Fibroblast of mammary gland (primary cell): ENCODE results near the gene AUTS2.

ENCODE experiments used
- DNase-seq: peaks from one replicate; pipeline ENCODE4 v3.0.0-alpha.2; 2010; ENCODE audit warnings: low read depth
- H3K4me3 ChIP-seq: 2 replicates; pipeline ENCODE4 v1.5.1; 2011; ENCODE audit warnings: low read depth, mild to moderate bottlenecking, low read length, moderate library complexity; ENCODE audit not compliant: control insufficient read depth
- TF ChIP-seq, protein P1 (sequence below): conservative IDR thresholded peaks from 2 replicates; pipeline ENCODE4 v1.5.1; 2011; ENCODE audit warnings: low read depth, low read length, inconsistent platforms; ENCODE audit not compliant: control insufficient read depth, insufficient read depth

The AUTS2 gene

DNA sequence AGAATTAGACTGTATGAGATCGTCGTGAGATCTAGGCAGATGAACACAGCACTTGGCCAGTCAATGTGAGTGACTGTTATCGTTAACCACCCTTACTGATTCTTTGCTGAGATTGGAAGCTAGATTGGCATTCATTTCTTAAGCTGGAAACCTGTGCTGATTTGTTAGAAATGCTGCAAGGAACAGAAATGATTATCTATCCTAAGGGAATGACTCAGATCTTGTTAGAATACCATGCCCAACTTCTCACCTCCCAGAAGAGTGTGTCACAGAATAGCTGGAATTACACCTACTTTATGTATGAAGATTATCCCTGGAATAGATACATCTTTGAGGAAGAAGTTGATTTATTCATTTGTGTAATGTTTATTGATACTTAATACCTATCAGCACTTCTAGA, 275.2 kb downstream of the AUTS2 start:
- TF ChIP-seq, protein P1, sequence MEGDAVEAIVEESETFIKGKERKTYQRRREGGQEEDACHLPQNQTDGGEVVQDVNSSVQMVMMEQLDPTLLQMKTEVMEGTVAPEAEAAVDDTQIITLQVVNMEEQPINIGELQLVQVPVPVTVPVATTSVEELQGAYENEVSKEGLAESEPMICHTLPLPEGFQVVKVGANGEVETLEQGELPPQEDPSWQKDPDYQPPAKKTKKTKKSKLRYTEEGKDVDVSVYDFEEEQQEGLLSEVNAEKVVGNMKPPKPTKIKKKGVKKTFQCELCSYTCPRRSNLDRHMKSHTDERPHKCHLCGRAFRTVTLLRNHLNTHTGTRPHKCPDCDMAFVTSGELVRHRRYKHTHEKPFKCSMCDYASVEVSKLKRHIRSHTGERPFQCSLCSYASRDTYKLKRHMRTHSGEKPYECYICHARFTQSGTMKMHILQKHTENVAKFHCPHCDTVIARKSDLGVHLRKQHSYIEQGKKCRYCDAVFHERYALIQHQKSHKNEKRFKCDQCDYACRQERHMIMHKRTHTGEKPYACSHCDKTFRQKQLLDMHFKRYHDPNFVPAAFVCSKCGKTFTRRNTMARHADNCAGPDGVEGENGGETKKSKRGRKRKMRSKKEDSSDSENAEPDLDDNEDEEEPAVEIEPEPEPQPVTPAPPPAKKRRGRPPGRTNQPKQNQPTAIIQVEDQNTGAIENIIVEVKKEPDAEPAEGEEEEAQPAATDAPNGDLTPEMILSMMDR = no peak
- peak; percentile 28 for DNase-seq
- H3K4me3 ChIP-seq = no peak overlapping the region

DNA sequence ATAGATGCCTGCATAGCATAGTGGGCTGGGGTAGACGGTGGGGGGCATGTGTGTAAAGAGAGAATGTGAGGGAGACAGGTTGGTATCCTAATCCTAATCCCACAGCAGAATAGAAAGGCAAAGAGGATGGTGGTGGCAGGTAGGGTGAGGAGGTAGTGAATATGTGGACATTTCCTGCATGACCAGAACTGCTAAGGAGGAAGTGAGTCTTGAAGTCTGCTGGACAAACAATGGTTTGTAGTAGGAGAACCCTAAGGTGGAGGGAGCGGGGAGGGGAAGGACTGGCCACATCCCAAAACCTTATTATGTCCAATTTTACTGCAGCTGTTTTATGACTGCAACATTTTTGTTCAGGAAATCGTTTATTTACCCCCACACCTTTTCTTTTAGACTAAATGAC, 279.7 kb downstream of the AUTS2 start:
- TF ChIP-seq, protein P1 = no peak
- no peak for DNase-seq
- no peak overlapping the region for H3K4me3 ChIP-seq

DNA sequence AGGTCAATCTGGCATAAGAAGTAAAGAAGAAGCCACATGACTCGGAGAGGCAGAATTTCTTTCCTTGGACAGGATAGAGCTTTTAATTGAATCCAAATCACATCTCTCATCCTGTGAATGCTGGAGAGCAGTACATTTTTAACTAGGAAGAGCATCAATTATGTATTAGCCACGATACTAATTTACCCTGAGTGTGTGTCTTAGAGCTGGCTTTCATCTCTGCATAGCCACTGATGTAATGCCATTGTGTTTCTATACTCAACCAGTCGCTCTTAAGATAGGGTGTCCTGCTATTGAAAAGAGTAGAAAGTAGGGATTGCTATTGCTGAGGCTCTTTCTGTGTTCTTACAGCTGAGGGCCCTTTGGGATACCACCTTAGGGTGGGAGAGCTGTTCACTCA, 280.3 kb downstream of the AUTS2 start:
- no peak for DNase-seq
- H3K4me3 ChIP-seq = no peak overlapping the region
- TF ChIP-seq, protein P1 = no peak

DNA sequence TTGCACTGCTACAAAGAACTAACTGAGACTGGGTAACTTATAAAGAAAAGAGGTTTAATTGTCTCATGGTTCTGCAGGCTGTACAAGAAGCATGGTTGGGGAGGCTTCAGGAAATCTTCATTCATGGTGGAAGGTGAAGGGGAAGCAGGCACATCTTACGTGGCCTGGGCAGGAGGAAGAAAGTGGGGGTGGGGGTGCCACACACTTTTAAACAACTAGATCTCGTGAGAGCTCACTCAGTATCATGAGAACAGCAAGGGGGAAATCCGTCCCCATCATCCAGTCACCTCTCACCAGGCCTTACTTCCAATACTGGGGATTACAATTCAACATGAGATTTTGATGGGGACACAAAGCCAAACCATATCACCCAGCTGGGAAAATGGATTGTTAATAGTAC, 281.7 kb downstream of the AUTS2 start:
- H3K4me3 ChIP-seq = no peak overlapping the region
- no peak for DNase-seq
- TF ChIP-seq, protein P1 = no peak

DNA sequence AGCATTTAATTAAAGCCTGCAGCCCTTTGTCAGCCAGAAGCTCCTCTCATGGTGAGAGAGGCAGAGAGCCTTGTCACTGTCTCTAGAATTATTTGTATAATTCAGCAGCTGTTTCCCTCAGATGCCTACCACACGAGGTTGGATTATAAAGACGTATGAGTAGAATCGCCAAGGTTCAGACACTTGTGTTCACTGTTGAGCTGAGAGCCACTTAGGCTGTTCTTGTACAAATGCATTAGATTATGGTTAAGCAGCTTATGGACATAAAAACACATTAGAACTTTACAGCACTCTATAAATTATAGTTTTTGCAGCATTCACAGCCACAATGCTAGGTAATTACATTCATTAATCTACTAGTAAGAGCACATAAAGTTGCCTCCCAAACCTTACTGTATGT, 282.6 kb downstream of the AUTS2 start:
- TF ChIP-seq, protein P1 = no peak
- no peak for DNase-seq
- no peak overlapping the region for H3K4me3 ChIP-seq

DNA sequence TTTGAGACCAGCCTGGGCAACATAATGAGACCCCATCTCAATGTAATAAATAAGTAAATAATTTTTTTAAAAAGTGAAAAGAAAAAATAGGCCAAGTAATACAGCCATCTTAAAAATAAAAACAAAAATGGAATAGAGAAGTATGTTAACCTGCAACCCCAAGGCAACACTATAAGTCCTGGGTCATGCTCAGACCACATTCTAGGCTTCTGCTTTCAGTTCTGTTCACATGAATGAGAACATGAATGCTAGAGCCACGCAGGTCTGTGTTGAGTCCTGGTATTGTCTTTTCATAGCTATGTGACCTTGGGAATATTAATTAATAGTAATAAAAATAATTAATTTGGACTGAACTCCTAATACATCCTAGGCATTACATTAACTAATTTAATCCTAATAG, 284.0 kb downstream of the AUTS2 start:
- TF ChIP-seq, protein P1 = no peak
- H3K4me3 ChIP-seq = no peak overlapping the region
- no peak for DNase-seq

DNA sequence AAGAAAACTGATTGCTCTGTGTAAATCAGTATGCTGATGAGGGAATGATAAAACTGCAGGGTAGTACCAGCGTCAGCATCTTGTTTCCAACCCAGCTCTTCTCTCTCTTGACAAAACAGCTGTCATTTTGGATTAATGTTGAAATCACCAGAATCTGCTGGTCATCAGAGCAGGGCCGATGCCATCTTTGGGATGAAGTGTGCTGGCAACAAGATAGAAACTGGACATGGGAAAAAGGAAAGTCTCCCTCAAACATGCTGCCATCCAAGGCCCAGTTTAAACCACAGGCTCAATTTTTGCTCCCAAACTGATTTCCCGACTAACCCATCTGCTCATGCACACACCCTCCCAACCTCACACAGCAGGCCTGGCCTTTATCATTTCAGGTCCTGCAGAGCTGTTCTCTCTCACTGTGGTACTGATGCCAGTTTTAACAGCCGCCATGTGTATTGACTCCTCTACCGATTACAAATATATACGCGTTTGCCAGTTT, 285.2 kb downstream of the AUTS2 start:
- DNase-seq = no peak
- TF ChIP-seq, protein P1 = no peak
- H3K4me3 ChIP-seq = no peak overlapping the region
